ENCODE data around the gene SLC23A3.

SLC23A3 gene

DNA sequence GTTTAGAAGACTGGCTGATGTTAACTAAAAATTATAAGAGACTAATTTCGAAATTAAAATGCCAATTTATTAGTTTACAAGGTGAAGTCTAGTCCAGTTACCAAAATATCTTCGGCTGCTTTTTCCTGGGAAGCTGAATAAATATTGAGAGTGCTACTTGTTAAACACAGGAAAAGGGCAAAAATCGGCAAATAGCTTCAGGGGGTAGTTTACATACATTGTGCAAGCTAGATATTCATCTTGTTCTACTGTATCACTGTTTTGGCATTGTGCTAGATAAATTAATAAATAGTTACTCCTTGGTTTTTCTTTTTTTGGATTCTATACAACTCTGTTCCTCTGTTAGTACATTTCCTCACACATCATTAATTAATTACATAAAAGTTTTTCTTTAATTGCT lies 38.5 kb downstream of the SLC23A3 start:
- no peak for DNase-seq

DNA sequence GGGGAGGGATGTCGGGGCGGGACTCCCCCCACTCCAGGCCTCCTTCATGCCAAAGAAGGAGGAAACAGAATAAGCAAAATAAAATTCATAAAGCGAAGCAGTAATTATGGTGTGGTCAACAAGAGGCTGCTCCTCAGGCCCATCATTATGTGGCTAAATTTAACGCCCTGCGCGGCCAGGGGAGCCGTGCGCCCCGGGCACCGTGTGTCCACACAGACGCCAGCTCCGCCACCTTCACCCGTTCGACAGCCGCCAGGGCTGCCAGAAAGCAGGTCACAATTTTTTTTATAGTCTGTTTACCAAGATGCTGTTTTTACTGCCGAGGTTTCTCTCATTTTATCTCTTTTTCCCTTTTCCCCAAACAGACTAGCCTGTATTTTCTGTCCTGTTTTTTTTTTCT lies 40.2 kb downstream of the SLC23A3 start:
- DNase-seq = no peak

DNA sequence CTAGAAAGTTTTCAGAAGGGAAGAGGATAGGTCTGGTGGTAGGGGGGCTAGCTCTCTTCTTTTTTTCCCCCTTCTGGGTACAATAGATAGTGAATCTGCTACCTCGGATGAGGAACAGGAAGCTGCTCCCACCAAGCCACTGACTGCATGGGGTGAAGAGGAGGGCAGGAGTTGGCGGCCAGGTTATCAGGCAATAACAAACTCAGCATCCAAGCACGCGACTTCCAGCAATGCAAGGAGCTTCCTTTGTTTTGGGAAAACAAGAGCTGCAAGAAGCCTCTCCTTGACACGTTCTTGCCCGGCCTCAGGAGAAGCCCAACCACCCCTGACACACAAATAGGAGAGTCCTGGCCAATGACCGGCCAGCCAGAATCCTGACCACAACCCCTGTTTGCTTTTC lies 41.4 kb downstream of the SLC23A3 start:
- no peak for DNase-seq

DNA sequence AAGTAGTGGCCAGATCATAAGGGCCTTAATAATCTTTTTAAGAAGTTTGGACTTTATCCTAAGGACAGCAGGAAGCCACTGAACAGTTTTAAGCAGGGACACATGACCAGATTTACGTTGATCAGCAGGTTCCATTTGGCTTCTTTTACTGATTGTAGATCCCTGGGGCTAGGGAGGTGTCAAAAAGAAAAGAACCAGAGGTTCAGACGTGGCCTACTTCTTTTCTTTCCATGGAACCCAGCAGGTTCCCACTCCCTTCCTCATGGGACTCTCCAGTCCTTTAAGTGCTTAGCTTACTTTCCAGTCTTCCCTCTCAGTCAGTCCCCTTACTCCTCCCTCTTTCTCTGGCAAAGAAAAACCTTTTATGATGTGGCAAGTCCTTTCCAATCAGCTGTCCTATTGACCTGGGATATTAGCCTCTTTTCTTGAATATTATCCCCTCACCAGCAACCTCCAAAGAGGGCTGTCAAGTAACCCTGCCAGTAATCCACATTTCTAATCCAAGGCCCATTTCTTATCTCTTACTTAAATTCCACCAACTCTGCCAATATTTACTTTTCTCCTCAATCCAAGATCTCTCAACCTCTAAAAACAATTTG lies 42.7 kb downstream of the SLC23A3 start:
- DNase-seq = no peak

DNA sequence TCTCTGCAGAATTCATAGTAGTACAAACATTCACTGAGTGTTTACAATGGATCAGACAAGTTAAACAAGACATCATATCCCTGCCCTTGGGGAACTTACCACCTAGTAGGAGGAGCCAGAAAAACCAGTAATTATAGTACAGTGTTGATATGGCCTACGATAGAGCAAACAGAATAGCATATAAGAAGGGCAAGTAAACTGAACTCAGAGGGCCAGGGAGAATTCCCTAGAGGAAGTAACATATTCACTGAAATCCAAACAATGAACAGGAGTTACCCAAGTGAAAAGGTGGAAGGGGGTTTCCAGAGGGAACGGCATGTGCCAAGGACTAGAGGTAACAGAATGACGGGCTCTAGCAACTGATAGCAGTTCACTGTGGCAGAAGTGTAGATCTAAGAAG lies 43.3 kb downstream of the SLC23A3 start:
- peak; percentile 5 for DNase-seq

DNA sequence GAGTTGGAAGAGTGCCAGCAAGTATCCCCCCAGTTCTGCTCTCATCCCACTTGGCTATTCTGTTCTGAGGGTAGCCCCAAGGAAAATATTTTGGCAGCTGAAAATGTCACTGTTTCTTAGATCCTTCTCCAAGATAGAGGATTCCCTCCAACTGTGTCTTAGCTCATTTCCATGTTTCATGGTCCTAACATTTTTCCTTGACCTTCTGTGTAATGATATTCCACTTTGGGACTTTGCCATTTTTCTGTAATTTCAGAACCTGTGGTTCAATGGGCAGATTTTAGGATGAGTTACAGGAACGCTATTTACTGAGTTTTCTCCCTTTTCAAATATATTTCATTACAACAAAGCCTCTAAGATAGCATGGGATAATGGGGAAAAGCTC lies 44.0 kb downstream of the SLC23A3 start:
- no peak for DNase-seq

DNA sequence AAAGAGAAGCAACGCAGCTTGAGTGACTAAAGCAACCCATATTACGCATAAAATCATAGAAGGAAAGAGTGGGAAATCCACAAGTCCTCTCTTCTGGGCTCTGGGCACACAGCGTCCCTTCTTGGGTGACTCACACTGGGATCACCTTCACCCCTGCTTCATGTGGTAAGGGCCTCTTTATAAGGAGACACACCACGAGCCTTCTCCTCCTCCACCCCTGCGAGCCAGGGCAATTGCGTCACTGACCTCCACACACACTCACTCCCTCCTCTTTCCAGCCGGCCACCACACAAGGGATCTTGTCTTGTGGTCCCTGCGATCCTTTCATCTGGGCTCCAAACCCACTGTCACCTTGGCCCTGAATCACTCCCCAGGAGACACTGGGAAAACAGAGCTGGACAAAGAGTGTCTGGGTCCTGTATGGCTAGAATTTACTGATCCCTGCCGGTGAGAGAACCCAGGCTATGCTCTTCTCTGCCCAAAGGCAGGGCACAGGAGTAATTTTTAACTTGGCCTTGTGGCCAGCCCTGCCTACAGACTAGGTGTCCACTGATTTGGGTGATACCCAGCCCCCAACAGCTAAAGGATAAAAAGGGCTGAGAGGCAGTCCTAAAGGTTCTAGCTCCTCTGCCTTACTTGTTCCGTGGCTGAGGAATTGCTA lies 44.5 kb downstream of the SLC23A3 start:
- no peak for DNase-seq

DNA sequence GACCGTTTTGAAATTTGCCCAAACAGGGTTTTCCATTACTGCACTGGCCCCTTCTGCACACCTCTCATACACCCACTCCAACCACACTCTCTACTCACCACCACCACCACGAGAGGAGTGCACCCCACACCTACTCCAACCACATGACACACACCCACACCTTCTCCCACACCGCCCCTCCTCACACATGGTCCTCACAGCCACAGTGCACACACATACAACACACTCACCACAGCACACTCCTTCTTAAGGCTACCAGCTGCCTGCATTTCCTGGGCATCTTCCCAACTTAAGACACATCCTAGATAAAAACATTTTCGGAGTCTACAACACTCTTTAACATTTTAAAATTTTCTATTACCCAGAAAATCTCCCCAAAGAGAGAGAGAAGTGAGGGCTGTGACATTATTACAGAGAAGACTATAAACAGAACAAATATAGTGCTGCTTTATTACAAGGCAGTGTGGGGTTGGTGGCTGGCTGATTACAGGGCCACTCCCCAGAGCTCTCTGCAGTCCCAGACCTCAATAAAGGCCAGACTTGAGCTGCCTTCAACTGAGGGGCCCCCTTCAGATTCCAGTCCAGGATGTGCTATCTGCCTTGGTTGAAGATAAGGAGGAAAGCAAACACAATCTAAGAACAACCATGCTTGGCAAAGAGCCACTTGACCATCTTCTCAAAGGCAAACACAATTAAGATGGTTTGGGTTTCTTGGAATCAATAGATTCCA lies 45.3 kb downstream of the SLC23A3 start:
- no peak for DNase-seq

DNA sequence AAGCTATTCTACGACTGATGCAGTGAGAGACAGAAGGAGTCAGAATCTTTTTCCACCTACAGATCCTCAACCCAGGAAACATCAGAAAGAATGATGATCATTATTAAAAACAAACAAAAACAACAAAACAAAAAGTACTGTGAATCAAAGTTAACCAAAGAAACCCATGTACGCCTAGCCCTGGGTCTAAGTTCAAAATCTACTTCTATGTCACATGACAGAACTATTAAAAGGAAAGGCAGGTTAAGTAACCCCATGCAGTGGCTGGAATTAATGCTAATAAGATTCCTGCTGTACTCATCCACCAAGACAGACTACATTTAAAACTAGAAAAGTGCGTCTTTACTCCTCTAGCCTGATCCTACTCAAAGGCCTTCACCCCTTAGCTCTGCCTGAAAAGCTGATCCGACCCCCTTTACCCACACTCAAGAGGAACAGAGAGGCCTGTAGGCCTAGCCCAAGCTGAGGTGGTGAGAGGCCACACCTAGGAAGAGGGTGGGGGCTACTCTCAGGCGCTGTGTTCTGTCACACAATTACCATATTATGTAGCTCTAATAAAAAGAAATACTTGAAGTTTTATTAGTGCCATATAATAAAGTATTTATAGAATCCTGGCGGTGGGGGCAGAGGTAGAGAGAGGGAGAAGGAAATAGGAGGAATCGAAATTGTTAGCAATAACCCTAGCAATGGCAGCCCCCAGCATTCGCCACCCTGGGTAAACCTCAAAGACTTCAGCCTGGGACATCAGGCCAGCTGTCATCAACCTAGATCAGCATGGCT lies 46.3 kb downstream of the SLC23A3 start:
- DNase-seq = no peak

DNA sequence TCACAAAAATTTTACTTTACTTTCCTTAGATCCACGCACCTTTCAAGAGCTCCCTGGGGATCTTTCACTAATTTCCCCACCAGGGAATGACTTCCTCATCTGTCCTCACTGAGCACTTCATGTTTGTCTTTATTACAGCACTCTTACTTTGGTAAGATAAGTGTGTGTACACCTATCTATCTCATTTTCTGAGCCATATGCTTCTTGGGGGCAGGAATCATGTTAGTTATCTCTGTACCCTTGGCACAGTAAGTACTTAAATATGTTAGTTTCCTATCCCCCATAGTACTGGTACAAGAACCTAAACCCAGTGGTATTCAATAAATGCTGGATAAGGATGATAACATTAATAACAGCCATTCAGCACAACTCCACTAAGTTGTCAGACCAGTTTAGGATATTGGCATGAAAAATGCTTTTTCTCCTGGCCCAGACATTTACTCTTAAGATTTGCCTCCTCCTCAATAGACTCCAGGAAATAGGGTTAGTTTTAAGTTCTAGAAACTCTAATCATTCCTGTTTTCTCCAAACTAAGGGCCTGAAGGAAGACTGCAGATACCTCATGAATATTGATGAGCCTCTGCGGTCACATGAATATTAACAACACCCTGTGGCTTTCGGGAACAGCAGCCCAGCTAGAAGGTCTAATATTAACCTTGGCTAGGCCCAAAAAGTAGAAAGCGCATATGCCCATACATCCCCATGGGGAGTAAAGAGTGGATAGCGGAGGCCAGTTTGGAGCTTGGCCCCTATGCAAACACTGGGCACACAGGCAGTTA lies 47.4 kb downstream of the SLC23A3 start:
- no peak for DNase-seq

DNA sequence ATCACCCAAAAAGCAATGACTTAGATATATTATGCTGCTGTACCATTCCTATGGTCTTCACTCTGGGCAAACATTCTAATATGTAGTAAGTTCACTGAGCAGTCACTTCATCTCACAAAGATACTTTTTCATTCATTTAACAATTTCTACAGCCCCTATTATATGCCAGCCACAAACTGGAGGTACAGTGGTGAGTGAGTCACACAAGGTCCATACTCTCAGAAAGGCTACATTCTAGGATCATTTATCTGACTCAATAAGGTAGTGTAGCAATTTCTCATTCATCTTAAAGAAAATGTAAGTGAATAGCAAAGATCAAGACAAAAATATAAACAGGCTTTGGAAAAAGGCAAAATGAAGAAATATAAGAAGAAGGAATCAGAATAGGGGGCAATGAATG lies 49.7 kb downstream of the SLC23A3 start:
- no peak for DNase-seq

DNA sequence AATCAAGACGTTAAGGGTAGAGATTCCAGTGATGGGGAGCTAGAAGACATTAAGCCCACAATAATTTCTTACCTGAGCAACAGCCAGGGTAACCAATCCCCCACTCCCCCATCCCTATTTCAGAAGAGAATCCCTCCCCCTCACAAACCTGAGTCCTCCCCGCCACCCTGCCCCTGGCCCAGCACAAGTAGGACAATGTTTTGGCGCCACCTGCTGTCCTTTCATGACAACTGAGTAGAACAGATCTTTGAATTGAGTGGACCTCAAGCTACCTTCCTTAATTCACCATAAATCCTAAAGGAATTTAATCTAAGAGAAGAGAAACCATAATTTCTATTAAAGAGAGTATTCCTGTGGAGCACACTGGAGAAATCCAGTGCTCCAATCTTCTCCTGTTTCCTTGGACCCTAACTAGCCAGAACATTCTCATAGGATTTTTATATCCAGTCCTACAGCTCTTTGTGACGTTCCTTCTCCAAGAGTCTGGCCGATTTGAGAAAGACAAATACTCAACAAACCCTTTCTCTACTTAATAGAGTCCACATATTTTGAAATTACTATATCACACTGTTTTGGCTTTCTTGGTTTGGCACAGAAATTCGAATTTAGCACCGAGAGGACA lies 50.3 kb downstream of the SLC23A3 start:
- peak; percentile 65 for DNase-seq

DNA sequence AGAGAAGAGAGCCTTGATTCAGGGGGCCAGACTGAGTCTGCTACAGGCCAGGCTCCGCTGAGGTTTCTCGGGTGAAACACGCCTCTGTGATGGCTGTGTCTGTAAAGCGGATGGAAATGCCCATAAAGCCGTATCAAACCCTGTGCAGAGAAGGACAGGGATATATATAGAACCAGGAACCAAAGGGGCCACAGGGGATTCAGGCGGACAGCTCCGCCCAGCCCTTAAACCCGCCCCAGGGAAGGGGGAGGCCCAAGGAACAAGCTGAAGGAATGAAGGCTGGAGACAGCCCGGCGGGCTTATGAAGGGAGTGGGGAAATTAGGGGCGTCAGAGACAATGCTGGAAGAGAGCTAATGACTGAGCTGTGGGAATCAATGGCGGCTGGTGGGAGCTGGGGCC lies 51.3 kb downstream of the SLC23A3 start:
- DNase-seq = no peak

DNA sequence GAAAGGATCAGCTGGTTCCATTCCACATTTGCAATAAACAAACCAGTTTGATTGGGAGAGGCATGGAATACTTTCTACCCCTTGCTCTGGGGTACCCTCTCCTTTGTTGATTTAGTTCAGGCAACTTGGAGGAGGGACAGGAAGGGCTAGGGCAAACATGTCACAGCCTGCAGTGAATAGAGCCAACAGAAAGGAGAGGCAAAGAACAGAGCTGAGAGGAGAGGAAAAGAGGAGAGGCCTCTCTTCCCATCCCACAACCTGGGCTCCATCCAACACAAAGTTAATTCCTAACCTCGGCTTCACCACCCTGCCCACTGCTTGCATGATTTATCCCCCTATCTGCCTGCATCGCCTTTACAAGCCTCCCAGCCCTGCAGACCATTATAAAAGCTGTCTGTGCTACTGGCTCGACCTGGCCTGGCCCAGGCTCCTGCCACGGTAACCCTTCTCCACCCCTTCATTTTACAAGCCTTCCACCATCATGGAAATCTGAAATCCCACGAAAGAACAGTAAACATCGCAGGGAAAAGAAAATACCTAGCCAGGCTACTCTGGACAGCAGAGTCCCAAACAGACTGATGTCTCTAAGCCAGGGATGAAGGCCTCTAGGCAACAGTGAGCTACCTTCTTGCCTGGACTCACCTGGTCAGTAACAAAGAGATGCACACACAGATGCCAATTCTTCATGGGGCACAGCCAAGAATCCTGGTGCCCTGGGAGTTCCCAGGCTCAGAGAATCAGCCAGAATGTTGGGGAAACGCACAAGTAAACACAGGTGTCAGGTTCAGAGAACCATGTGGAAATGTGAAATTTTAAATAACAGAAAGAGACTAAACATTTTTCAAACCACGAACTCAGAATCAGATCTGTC lies 52.8 kb downstream of the SLC23A3 start:
- peak; percentile 7 for DNase-seq

DNA sequence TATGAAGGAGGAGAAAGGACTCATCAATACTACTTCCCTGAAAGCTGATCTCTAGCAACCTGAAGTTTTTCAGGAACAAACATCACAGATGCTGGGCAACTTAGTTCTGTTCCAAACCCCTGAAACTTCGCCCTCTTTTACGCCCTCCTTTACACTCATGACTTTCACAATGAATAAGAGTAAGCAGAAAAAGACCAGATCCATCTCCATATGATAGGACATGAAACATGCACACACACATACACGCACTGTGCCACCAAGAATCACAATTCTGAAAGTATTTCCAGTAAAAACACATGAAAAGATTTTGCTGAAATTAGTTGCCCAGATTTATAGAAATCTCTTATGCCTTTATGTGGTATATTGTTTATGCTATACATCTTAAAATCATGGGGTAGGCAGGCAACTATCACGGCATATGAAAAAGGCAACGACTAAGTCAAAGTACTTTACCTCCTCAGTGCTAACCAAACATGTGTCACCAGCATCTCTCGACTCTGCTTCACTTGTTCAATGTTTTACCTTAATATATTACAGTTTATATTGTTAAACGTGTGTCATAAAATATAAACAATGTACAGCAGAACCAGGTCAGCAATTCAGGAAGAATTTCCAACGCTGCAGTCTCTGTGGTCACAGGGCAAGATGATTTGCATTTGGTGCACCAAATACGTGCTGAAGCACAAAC lies 57.0 kb downstream of the SLC23A3 start:
- no peak for DNase-seq

DNA sequence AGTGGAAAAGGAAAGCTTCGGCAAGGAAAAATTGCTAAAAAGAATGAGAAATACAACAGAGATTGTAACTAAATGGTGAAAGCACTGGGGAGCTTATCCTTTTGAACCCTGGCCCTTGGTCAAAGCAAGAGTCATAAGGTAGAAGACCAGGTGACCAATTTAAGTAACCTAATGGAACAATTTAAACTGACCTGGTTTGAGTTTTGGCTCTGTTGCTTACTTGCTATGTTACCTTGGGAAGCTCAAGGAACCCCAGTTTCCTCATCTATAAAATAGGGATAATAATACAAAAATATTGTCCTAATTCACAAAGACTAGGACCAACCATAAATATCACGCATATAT lies 57.8 kb downstream of the SLC23A3 start:
- DNase-seq = no peak
